GM12878 (cell line): ENCODE data around the gene ICAM2. TPM values are rescaled to one million over a fixed set of nuclear protein-coding genes. Genes with fewer than 3 reads are reported as not detected.
A peak's percentile ranks its signal among the peaks of the same experiment; 100 is the strongest.

Experiments used
- ATAC-seq: fragments of 200-7000 bp; cut with Tn5 transposase; 3 replicates; pipeline ENCODE4 v1.9.1; 2020; ENCODE audit warnings: mild to moderate bottlenecking, moderate library complexity
- BruUV-seq: library from RNA; stranded (reverse); fragments of 400-500 nt; replicated peaks from 2 replicates; lab custom pipeline; 2021; lab: Mats Ljungman, UMichigan
- CTCF ChIA-PET: fragments of 300-600 bp; sonication (Branson Sonifier 250); formaldehyde crosslinking; extraction: SDS; loops from one replicate; lab custom pipeline; 2021; ENCODE audit warnings: inconsistent platforms; lab: Yijun Ruan, JAX
- POLR2A ChIA-PET: fragments of 350-600 bp; formaldehyde crosslinking; extraction: SDS; loops from one replicate; lab custom pipeline; 2021; ENCODE audit warnings: inconsistent platforms; lab: Charles Lee
- RAD21 ChIA-PET: fragments of 300-600 bp; sonication (Branson Sonifier 250); formaldehyde crosslinking; loops from one replicate; lab custom pipeline; 2023; ENCODE audit warnings: antibody characterized with exemption; ENCODE audit not compliant: unreplicated experiment; lab: Charles Lee
- SMC1A ChIA-PET: fragments of 300-600 bp; sonication (Branson Sonifier 250); formaldehyde crosslinking; loops from one replicate; lab custom pipeline; 2023; ENCODE audit not compliant: unreplicated experiment, uncharacterized antibody; lab: Charles Lee
- DNase-seq: peaks from one replicate; pipeline ENCODE4 v3.0.0-alpha.2; 2011; ENCODE audit warnings: low read depth, low spot score
- FAIRE-seq: peaks from 3 replicates; lab custom pipeline; 2011; peaks lifted over from hg19 to GRCh38; lab: Jason Lieb, UNC
- H2AFZ ChIP-seq: 2 replicates; pipeline ENCODE4 v1.6.0; 2011; ENCODE audit warnings: low read depth, low read length, control low read depth; ENCODE audit not compliant: control insufficient read depth
- H3K27ac ChIP-seq: 2 replicates; pipeline ENCODE4 v1.5.1; 2011; ENCODE audit warnings: control low read depth; ENCODE audit not compliant: control insufficient read depth, insufficient read depth
- H3K27me3 ChIP-seq, 2 experiments: replicated peaks in 1 of 2; 2 replicates each; pipeline versions ENCODE4 v1.6.0 to v1.6.1; 2011; ENCODE audit warnings: low read length in 1 of 2; ENCODE audit not compliant: control insufficient read depth in 2 of 2, insufficient read depth in 2 of 2
- H3K36me3 ChIP-seq, 2 experiments: 2 replicates each; pipeline ENCODE4 v1.5.1; 2011; ENCODE audit warnings: low read length in 1 of 2; ENCODE audit not compliant: control insufficient read depth in 2 of 2, insufficient read depth in 2 of 2
- H3K4me1 ChIP-seq: 2 replicates; pipeline ENCODE4 v1.6.1; 2011; ENCODE audit warnings: mild to moderate bottlenecking, low read length, moderate library complexity, mixed read lengths; ENCODE audit not compliant: control insufficient read depth, insufficient read depth
- H3K4me2 ChIP-seq: 2 replicates; pipeline ENCODE4 v1.6.0; 2011; ENCODE audit warnings: control low read depth; ENCODE audit not compliant: control insufficient read depth, insufficient read depth
- H3K4me3 ChIP-seq: fragments of 200-600 bp; sonication (generic); 2 replicates; pipeline ENCODE4 v1.5.1; 2016
- H3K79me2 ChIP-seq: 2 replicates; pipeline ENCODE4 v1.6.0; 2011; ENCODE audit warnings: low read length; ENCODE audit not compliant: control insufficient read depth, insufficient read depth
- H3K9ac ChIP-seq: 2 replicates; pipeline ENCODE4 v1.8.0; 2011; ENCODE audit warnings: low read length, control low read depth, mixed read lengths; ENCODE audit not compliant: control insufficient read depth, insufficient read depth
- H3K9me3 ChIP-seq: replicated peaks from 3 replicates; pipeline ENCODE4 v1.5.1; 2011; ENCODE audit warnings: mild to moderate bottlenecking, low read length; ENCODE audit not compliant: control insufficient read depth, insufficient read depth
- H4K20me1 ChIP-seq: 2 replicates; pipeline ENCODE4 v1.6.0; 2011; ENCODE audit not compliant: control insufficient read depth, insufficient read depth
- BCLAF1 ChIP-seq: fragments of 450-650 bp; IDR thresholded peaks from 2 replicates; pipeline ENCODE4 v1.6.1; 2017; ENCODE audit warnings: antibody characterized with exemption, mild to moderate bottlenecking, moderate library complexity
- BHLHE40 ChIP-seq, 2 experiments: fragments of 450-650 bp in 1 of 2; IDR thresholded peaks; 2 replicates each; pipeline ENCODE4 v1.6.1; 2011 to 2017; ENCODE audit warnings: low read depth in 2 of 2, borderline replicate concordance in 1 of 2, improper control_type of control experiment in 1 of 2, low read length in 1 of 2, mild to moderate bottlenecking in 1 of 2
- CEBPB ChIP-seq, 2 experiments: fragments of 150-350 bp in 1 of 2; IDR thresholded peaks; 2 replicates each; pipeline ENCODE4 v1.6.1; 2012 to 2014; ENCODE audit warnings: low read depth in 2 of 2, low read length in 2 of 2, borderline replicate concordance in 1 of 2, inconsistent platforms in 1 of 2
- CREB1 ChIP-seq: IDR thresholded peaks from 2 replicates; pipeline ENCODE4 v1.6.1; 2012; ENCODE audit warnings: low read depth, mild to moderate bottlenecking, inconsistent platforms
- CREM ChIP-seq: IDR thresholded peaks from 2 replicates; pipeline ENCODE4 v1.6.1; 2014; ENCODE audit warnings: antibody characterized with exemption, low read depth
- IKZF2 ChIP-seq, 2 experiments: fragments of 450-650 bp; IDR thresholded peaks; 2 replicates each; pipeline ENCODE4 v1.6.1; 2017; ENCODE audit warnings: mild to moderate bottlenecking in 2 of 2, moderate library complexity in 2 of 2
- IRF4 ChIP-seq: IDR thresholded peaks from 2 replicates; pipeline ENCODE4 v1.6.1; 2011; ENCODE audit warnings: low read depth, low read length
- JUND ChIP-seq: IDR thresholded peaks from 2 replicates; pipeline ENCODE4 v1.6.1; 2012; ENCODE audit warnings: low read depth, mild to moderate bottlenecking, low read length, improper control_type of control experiment, moderate library complexity
- NFYA ChIP-seq: IDR thresholded peaks from 2 replicates; pipeline ENCODE4 v1.6.1; 2011; ENCODE audit warnings: low read depth, mild to moderate bottlenecking, low read length, improper control_type of control experiment, borderline replicate concordance
- NFYB ChIP-seq: IDR thresholded peaks from 2 replicates; pipeline ENCODE4 v1.6.1; 2011; ENCODE audit warnings: low read depth, mild to moderate bottlenecking, low read length, improper control_type of control experiment, moderate library complexity; ENCODE audit not compliant: insufficient read depth
- POLR2A ChIP-seq: IDR thresholded peaks from 2 replicates; pipeline ENCODE4 v1.6.1; 2011; ENCODE audit warnings: low read depth, mild to moderate bottlenecking, low read length
- RCOR1 ChIP-seq: conservative IDR thresholded peaks from 2 replicates; pipeline ENCODE4 v1.6.1; 2012; ENCODE audit warnings: low read depth, low read length, improper control_type of control experiment
- SUPT20H ChIP-seq: IDR thresholded peaks from 2 replicates; pipeline ENCODE4 v1.6.1; 2011; ENCODE audit warnings: low read depth, mild to moderate bottlenecking, low read length, moderate library complexity, borderline replicate concordance; ENCODE audit not compliant: control insufficient read depth
- TCF3 ChIP-seq: IDR thresholded peaks from 2 replicates; pipeline ENCODE4 v1.6.1; 2012; ENCODE audit warnings: low read depth, mild to moderate bottlenecking, low read length, borderline replicate concordance; ENCODE audit not compliant: insufficient read depth
- ZBTB33 ChIP-seq: fragments of 450-650 bp; IDR thresholded peaks from 2 replicates; pipeline ENCODE4 v1.6.1; 2017; ENCODE audit warnings: mild to moderate bottlenecking
- ZNF207 ChIP-seq: fragments of 450-650 bp; IDR thresholded peaks from 2 replicates; pipeline ENCODE4 v1.6.1; 2014; ENCODE audit warnings: antibody characterized with exemption, mild to moderate bottlenecking, borderline replicate concordance
- ZNF217 ChIP-seq: fragments of 450-650 bp; IDR thresholded peaks from 2 replicates; pipeline ENCODE4 v1.6.1; 2017; ENCODE audit warnings: antibody characterized with exemption, mild to moderate bottlenecking
- ZNF274 ChIP-seq: IDR thresholded peaks from one replicate; pipeline ENCODE4 v1.8.0; 2011; ENCODE audit not compliant: insufficient read length, insufficient read depth
- ZSCAN29 ChIP-seq: fragments of 450-650 bp; IDR thresholded peaks from 2 replicates; pipeline ENCODE4 v1.6.1; 2017; ENCODE audit warnings: mild to moderate bottlenecking, moderate library complexity
- WGBS: methylation state at CpG from one replicate; pipeline ENCODE4 v1.1.6; 2016; ENCODE audit warnings: low lambda C conversion rate; ENCODE audit not compliant: insufficient replicate concordance, insufficient coverage; ENCODE audit errors: missing lambda C conversion rate; 5-methylcytosine and 5-hydroxymethylcytosine counted together
- in situ Hi-C: fragments of 300-500 bp; cut with MboI; formaldehyde crosslinking; loops from 9 replicates; pipeline ENCODE4 v1.14.3; 2018; ENCODE audit warnings: mixed read lengths
- intact Hi-C: fragments of 100-400 bp; cut with micrococcal nuclease; formaldehyde crosslinking; loops from one replicate; pipeline ENCODE4 v1.14.2; 2022; ENCODE audit not compliant: unreplicated experiment
- polyA plus RNA-seq, 11 experiments: library from polyadenylated mRNA; depleted of rRNA in 4 of 11; unstranded in 6 of 11; stranded (reverse) in 5 of 11; fragments of >200 nt; fragmentation: Nextera tagmentation in 4 of 11; fragmentation: Illumina TruSeq in 1 of 11; extraction: Ambion mirVana in 4 of 11; extraction: Trizol in 1 of 11; gene quantifications; 1 replicate in 1 of 11; 2 replicates in 10 of 11; pipeline versions ENCODE4 v1.2.1 to v1.2.3, GENCODE V29; 2011 to 2016; ENCODE audit warnings: inconsistent platforms in 2 of 11, missing spikeins in 2 of 11, low read depth in 1 of 11
- total RNA-seq, 4 experiments: library from RNA; depleted of rRNA in 3 of 4; stranded (reverse); fragments of >200 nt in 3 of 4; fragmentation: Illumina TruSeq in 1 of 4; extraction: Trizol in 1 of 4; gene quantifications; 2 replicates each; pipeline versions ENCODE4 v1.2.1 to v1.2.3, GENCODE V29; 2013 to 2021

Gene ICAM2
- total and polyA plus RNA-seq, 10 of the 15 experiments (the other 5 are each of a cell fraction or from before 2014, with no cell fraction given), result 23.6 to 108 (median 58.1) TPM

GRCh38 chr17:64056269-64057005 lies 36.0 kb upstream of the ICAM2 start:
- H3K9me3 ChIP-seq, result no peaks in the 10 kb centered on the region
- FAIRE-seq, result peak; percentile 84
- no peak overlapping the region for H3K4me3 ChIP-seq
- RAD21 ChIA-PET, result interaction anchor here (0.6 to 6.7 kb wide), 16 partner anchors 18 to 137 kb away, joined by 3 to 89 read pairs (median 4); partner anchors contain the start of gene ERN1
- peaks cover 10 to 33% of the 10 kb centered on the region in 2 experiments for H3K36me3 ChIP-seq
- CTCF ChIA-PET, result interaction anchor here (0.5 to 5.2 kb wide), 17 partner anchors 14 to 234 kb away, joined by 3 to 71 read pairs (median 5); partner anchors contain the start of gene ERN1
- H2AFZ ChIP-seq, result peak overlapping the region; percentile 45
- H3K9ac ChIP-seq, result peak overlapping the region; percentile 15; the same call in 1 of the 2 replicates
- no peaks in the 10 kb centered on the region for H4K20me1 ChIP-seq
- SMC1A ChIA-PET, result interaction anchor here (0.6 to 3.7 kb wide), 25 partner anchors 9 to 234 kb away, joined by 3 to 53 read pairs (median 4); partner anchors contain the start of genes CD79B, ERN1 and ICAM2
- 57% methylated on average over 12 of the region's 12 CpGs for WGBS
- intact Hi-C loops, result no loop called here
- DNase-seq, result peak; percentile 57
- H3K27me3 ChIP-seq, result no peaks in the 10 kb centered on the region
- in situ Hi-C loops, result no loop called here
- H3K4me2 ChIP-seq, result peak overlapping the region; percentile 1; the same call in 1 of the 2 replicates
- BruUV-seq, result no TSS peak
- POLR2A ChIA-PET, result interaction anchor here (0.6 to 1.6 kb wide), 11 partner anchors 10 to 91 kb away, joined by 3 to 6 read pairs (median 4); partner anchors contain the start of gene ERN1
- peaks cover 30% of the 10 kb centered on the region for H3K4me1 ChIP-seq
- peak; percentile 88 for ATAC-seq
- peak overlapping the region; percentile 35 for H3K27ac ChIP-seq
- H3K79me2 ChIP-seq, result no peaks in the 10 kb centered on the region
- TF ChIP-seq ZNF274, result no peak
- peak; percentile 28; the same call in 1 of the 2 replicates for TF ChIP-seq TCF3
- TF ChIP-seq CREM, result no peak
- no peak for TF ChIP-seq POLR2A
- no peak for TF ChIP-seq SUPT20H
- 0 out of 2 replicates have a peak, but pooled peaks have one; percentile 23 for TF ChIP-seq CREB1
- TF ChIP-seq BCLAF1, result no peak
- TF ChIP-seq BHLHE40 (IDR thresholded peaks at IDR 0.05; ENCODE audit: borderline replicate concordance in 1 of 2, low read depth in 2 of 2, low read length in 1 of 2), result peak; percentile 61 to 75; a peak in 3 of 4 replicates
- TF ChIP-seq NFYB, result no peak
- TF ChIP-seq ZNF207, result no peak
- TF ChIP-seq ZSCAN29, result no peak
- TF ChIP-seq IRF4, result 0 out of 2 replicates have a peak, but pooled peaks have one; percentile 24
- no peak for TF ChIP-seq ZNF217
- TF ChIP-seq IKZF2 (IDR thresholded peaks at IDR 0.05), result peak; percentile 90 to 92
- no peak for TF ChIP-seq JUND
- TF ChIP-seq RCOR1, result no peak
- TF ChIP-seq CEBPB (IDR thresholded peaks at IDR 0.05; ENCODE audit: borderline replicate concordance in 1 of 2, low read depth in 2 of 2, low read length in 2 of 2), result no peak
- no peak for TF ChIP-seq ZBTB33
- TF ChIP-seq NFYA, result no peak
